Measurements from ENCODE around the gene ZGRF1.

DNA sequence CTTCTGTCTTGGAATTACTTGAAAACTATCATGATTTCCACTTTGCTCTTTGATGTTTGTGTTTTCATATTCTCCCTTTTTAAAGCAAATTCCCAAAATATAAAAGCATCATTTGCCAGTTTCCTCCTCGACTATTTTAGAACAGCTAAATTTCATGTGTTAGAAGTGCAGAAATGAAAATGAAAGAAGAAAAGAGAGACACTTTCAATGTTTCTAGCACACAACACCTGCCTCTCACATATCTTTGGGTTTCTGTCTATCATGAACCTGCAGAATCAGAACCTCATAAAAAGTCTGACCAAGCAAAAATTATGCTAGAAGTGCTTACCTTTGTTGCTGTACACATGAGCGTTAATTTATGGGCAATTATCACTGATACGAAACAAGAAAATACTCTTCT is 118.8 kb downstream of the ZGRF1 start:
- TF ChIP-seq CTCF (IDR thresholded peaks at IDR 0.05; ENCODE audit: insufficient read depth, low read length) (no peak), POLR2AphosphoS5 (IDR thresholded peaks at IDR 0.05; ENCODE audit: low read depth) (no peak), REST (IDR thresholded peaks at IDR 0.05; ENCODE audit: insufficient replicate concordance, low read depth) (no peak), GABPA (IDR thresholded peaks at IDR 0.05; ENCODE audit: low read depth) (no peak)

Data from HL-60 (cell line).